ENCODE results near the gene XPNPEP2.

The XPNPEP2 gene

GRCh38 chrX:129718676-129719075 lies 20.1 kb upstream of the XPNPEP2 start:
- peaks cover 0 to 11% (median 0%) of the 10 kb centered on the region in 5 donors for H3K4me1 ChIP-seq (ENCODE audit: control insufficient read depth in 5 of 5, insufficient read depth in 5 of 5, low read length in 5 of 5)
- no peak overlapping the region for H3K4me3 ChIP-seq (ENCODE audit: low read depth in 1 of 5, low read length in 5 of 5)
- no peak overlapping the region for H3K9ac ChIP-seq (ENCODE audit: low read length in 5 of 5)
- H3K36me3 ChIP-seq (ENCODE audit: control insufficient read depth in 5 of 5, insufficient read depth in 5 of 5, low read length in 5 of 5), result no peaks in the 10 kb centered on the region
- no peak overlapping the region for H3K27ac ChIP-seq (ENCODE audit: low read depth, low read length)
- H3K27me3 ChIP-seq (ENCODE audit: control insufficient read depth in 5 of 5, insufficient read depth in 4 of 5, low read length in 5 of 5), result peaks cover 0 to 33% (median 15%) of the 10 kb centered on the region in 5 donors
- H3K9me3 ChIP-seq (ENCODE audit: control insufficient read depth in 5 of 5, low read length in 5 of 5), result no peaks in the 10 kb centered on the region

- H3K27ac ChIP-seq (ENCODE audit: low read depth, low read length), result no peak overlapping the region
- peaks cover 0 to 11% (median 0%) of the 10 kb centered on the region in 5 donors for H3K4me1 ChIP-seq (ENCODE audit: control insufficient read depth in 5 of 5, insufficient read depth in 5 of 5, low read length in 5 of 5)
- no peaks in the 10 kb centered on the region for H3K9me3 ChIP-seq (ENCODE audit: control insufficient read depth in 5 of 5, low read length in 5 of 5)
- H3K9ac ChIP-seq (ENCODE audit: low read length in 5 of 5), result no peak overlapping the region
- peaks cover 0 to 33% (median 15%) of the 10 kb centered on the region in 5 donors for H3K27me3 ChIP-seq (ENCODE audit: control insufficient read depth in 5 of 5, insufficient read depth in 4 of 5, low read length in 5 of 5)
- H3K4me3 ChIP-seq (ENCODE audit: low read depth in 1 of 5, low read length in 5 of 5), result no peak overlapping the region
- no peaks in the 10 kb centered on the region for H3K36me3 ChIP-seq (ENCODE audit: control insufficient read depth in 5 of 5, insufficient read depth in 5 of 5, low read length in 5 of 5)
Measured at GRCh38 chrX:129719268-129719667, 19.5 kb upstream of the XPNPEP2 start.

DNA sequence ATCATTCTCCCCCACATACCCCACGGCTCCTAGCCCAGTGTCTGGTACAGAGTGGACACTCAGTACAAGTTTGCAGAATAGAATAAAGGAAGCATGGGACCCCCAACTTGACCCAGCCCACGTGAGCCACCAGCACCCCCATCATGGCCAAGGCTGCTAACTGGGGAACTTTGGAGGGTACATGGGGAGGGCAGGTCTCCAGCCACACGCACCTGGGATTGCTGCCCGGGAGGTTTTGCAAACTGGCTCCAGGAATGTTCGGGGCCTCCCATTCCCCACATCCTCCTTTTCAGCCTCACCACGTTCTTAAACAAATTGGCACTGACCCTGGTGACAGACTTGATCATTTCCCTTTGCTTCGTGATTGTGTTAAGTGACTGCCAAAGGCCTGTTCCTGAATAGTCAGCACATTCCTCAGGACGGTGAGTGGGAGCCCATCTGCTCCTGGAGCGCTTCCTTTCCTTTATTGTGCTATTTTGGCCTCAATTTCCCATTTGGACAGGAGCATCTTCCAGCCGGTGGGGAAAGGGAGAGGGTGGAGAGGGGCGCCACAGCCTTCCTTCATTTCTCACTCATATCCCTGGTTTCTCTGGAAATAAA lies 18.7 kb upstream of the XPNPEP2 start:
- H3K4me1 ChIP-seq (ENCODE audit: control insufficient read depth in 5 of 5, insufficient read depth in 5 of 5, low read length in 5 of 5), result peaks cover 0 to 11% (median 0%) of the 10 kb centered on the region in 5 donors
- no peaks in the 10 kb centered on the region for H3K36me3 ChIP-seq (ENCODE audit: control insufficient read depth in 5 of 5, insufficient read depth in 5 of 5, low read length in 5 of 5)
- H3K27me3 ChIP-seq (ENCODE audit: control insufficient read depth in 5 of 5, insufficient read depth in 4 of 5, low read length in 5 of 5), result peaks cover 0 to 33% (median 19%) of the 10 kb centered on the region in 5 donors
- H3K9ac ChIP-seq (ENCODE audit: low read length in 5 of 5), result no peak overlapping the region
- H3K4me3 ChIP-seq (ENCODE audit: low read depth in 1 of 5, low read length in 5 of 5), result no peak overlapping the region
- H3K9me3 ChIP-seq (ENCODE audit: control insufficient read depth in 5 of 5, low read length in 5 of 5), result no peaks in the 10 kb centered on the region
- no peak overlapping the region for H3K27ac ChIP-seq (ENCODE audit: low read depth, low read length)

GRCh38 chrX:129720741-129721140 lies 18.0 kb upstream of the XPNPEP2 start:
- Histone ChIP-seq H3K4me3 (ENCODE audit: low read depth in 1 of 5, low read length in 5 of 5) (no peak overlapping the region), H3K27me3 (ENCODE audit: control insufficient read depth in 5 of 5, insufficient read depth in 4 of 5, low read length in 5 of 5) (peaks cover 0 to 33% (median 19%) of the 10 kb centered on the region in 5 donors), H3K9ac (ENCODE audit: low read length in 5 of 5) (no peak overlapping the region), H3K36me3 (ENCODE audit: control insufficient read depth in 5 of 5, insufficient read depth in 5 of 5, low read length in 5 of 5) (no peaks in the 10 kb centered on the region), H3K9me3 (ENCODE audit: control insufficient read depth in 5 of 5, low read length in 5 of 5) (no peaks in the 10 kb centered on the region), H3K27ac (ENCODE audit: low read depth, low read length) (no peak overlapping the region), H3K4me1 (ENCODE audit: control insufficient read depth in 5 of 5, insufficient read depth in 5 of 5, low read length in 5 of 5) (peaks cover 0 to 11% (median 0%) of the 10 kb centered on the region in 5 donors)

- Histone ChIP-seq H3K27me3 (ENCODE audit: control insufficient read depth in 5 of 5, insufficient read depth in 4 of 5, low read length in 5 of 5) (peaks cover 0 to 31% (median 19%) of the 10 kb centered on the region in 5 donors), H3K9me3 (ENCODE audit: control insufficient read depth in 5 of 5, low read length in 5 of 5) (no peaks in the 10 kb centered on the region), H3K36me3 (ENCODE audit: control insufficient read depth in 5 of 5, insufficient read depth in 5 of 5, low read length in 5 of 5) (no peaks in the 10 kb centered on the region), H3K4me1 (ENCODE audit: control insufficient read depth in 5 of 5, insufficient read depth in 5 of 5, low read length in 5 of 5) (peaks cover 0 to 11% (median 0%) of the 10 kb centered on the region in 5 donors), H3K27ac (ENCODE audit: low read depth, low read length) (no peak overlapping the region), H3K4me3 (ENCODE audit: low read depth in 1 of 5, low read length in 5 of 5) (no peak overlapping the region), H3K9ac (ENCODE audit: low read length in 5 of 5) (no peak overlapping the region)
Measured at GRCh38 chrX:129721414-129721813, 17.4 kb upstream of the XPNPEP2 start.

DNA sequence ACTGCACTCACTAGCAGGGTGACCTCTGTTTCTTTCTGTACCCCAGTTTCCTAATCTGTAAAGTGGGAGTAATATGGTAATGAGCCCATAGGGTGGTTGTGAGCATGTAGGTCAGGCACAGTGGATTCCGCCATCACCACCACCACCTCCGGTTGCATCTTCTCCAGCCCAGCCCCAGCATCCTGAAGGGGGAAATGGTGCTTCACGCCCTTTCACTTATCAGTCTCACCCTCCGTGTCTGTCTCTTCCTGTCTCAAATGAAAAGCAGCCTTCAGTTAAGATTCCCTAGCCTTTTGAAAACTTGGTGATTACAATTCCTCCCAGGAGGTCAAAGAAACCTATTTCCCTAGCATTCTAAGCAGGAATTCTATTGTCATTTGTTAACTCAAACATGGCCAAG lies 16.9 kb upstream of the XPNPEP2 start:
- Histone ChIP-seq H3K27me3 (ENCODE audit: control insufficient read depth in 5 of 5, insufficient read depth in 4 of 5, low read length in 5 of 5) (peaks cover 0 to 29% (median 19%) of the 10 kb centered on the region in 5 donors), H3K27ac (ENCODE audit: low read depth, low read length) (no peak overlapping the region), H3K36me3 (ENCODE audit: control insufficient read depth in 5 of 5, insufficient read depth in 5 of 5, low read length in 5 of 5) (no peaks in the 10 kb centered on the region), H3K4me1 (ENCODE audit: control insufficient read depth in 5 of 5, insufficient read depth in 5 of 5, low read length in 5 of 5) (peaks cover 0 to 11% (median 0%) of the 10 kb centered on the region in 5 donors), H3K4me3 (ENCODE audit: low read depth in 1 of 5, low read length in 5 of 5) (no peak overlapping the region), H3K9me3 (ENCODE audit: control insufficient read depth in 5 of 5, low read length in 5 of 5) (no peaks in the 10 kb centered on the region), H3K9ac (ENCODE audit: low read length in 5 of 5) (no peak overlapping the region)

DNA sequence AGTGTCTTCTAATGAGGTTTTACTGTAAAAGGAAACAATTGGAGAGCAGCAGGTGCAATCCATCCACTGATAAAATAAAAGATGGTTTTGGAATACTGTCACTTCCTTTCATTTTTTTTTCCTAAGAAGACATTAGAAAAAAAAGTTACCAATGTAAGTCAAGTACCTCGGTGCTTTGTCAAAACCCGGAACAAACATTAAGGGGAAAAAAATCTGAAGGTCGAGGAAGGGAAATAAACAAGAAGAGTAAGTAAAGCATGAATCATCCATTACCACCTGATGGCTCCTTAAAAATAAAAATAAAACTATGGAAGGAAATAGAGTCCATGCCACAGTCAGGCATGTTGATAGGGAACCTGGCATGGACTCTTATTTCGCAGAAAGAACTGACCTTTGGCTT lies 15.3 kb upstream of the XPNPEP2 start:
- H3K9me3 ChIP-seq (ENCODE audit: control insufficient read depth in 5 of 5, low read length in 5 of 5), result no peaks in the 10 kb centered on the region
- H3K4me3 ChIP-seq (ENCODE audit: low read depth in 1 of 5, low read length in 5 of 5), result no peak overlapping the region
- peaks cover 0 to 21% (median 13%) of the 10 kb centered on the region in 5 donors for H3K27me3 ChIP-seq (ENCODE audit: control insufficient read depth in 5 of 5, insufficient read depth in 4 of 5, low read length in 5 of 5)
- H3K9ac ChIP-seq (ENCODE audit: low read length in 5 of 5), result no peak overlapping the region
- no peaks in the 10 kb centered on the region for H3K36me3 ChIP-seq (ENCODE audit: control insufficient read depth in 5 of 5, insufficient read depth in 5 of 5, low read length in 5 of 5)
- H3K4me1 ChIP-seq (ENCODE audit: control insufficient read depth in 5 of 5, insufficient read depth in 5 of 5, low read length in 5 of 5), result peaks cover 0 to 11% (median 0%) of the 10 kb centered on the region in 5 donors
- no peak overlapping the region for H3K27ac ChIP-seq (ENCODE audit: low read depth, low read length)

GRCh38 chrX:129724754-129725153 lies 14.0 kb upstream of the XPNPEP2 start:
- Histone ChIP-seq H3K27ac (ENCODE audit: low read depth, low read length) (no peak overlapping the region), H3K9me3 (ENCODE audit: control insufficient read depth in 5 of 5, low read length in 5 of 5) (no peaks in the 10 kb centered on the region), H3K9ac (ENCODE audit: low read length in 5 of 5) (no peak overlapping the region), H3K36me3 (ENCODE audit: control insufficient read depth in 5 of 5, insufficient read depth in 5 of 5, low read length in 5 of 5) (no peaks in the 10 kb centered on the region), H3K4me1 (ENCODE audit: control insufficient read depth in 5 of 5, insufficient read depth in 5 of 5, low read length in 5 of 5) (peaks cover 0 to 9% (median 0%) of the 10 kb centered on the region in 5 donors), H3K4me3 (ENCODE audit: low read depth in 1 of 5, low read length in 5 of 5) (no peak overlapping the region), H3K27me3 (ENCODE audit: control insufficient read depth in 5 of 5, insufficient read depth in 4 of 5, low read length in 5 of 5) (peaks cover 0 to 20% (median 13%) of the 10 kb centered on the region in 5 donors)

- Histone ChIP-seq H3K9ac (ENCODE audit: low read length in 5 of 5) (no peak overlapping the region), H3K36me3 (ENCODE audit: control insufficient read depth in 5 of 5, insufficient read depth in 5 of 5, low read length in 5 of 5) (no peaks in the 10 kb centered on the region), H3K27ac (ENCODE audit: low read depth, low read length) (no peak overlapping the region), H3K27me3 (ENCODE audit: control insufficient read depth in 5 of 5, insufficient read depth in 4 of 5, low read length in 5 of 5) (peaks cover 0 to 12% (median 7%) of the 10 kb centered on the region in 5 donors), H3K4me1 (ENCODE audit: control insufficient read depth in 5 of 5, insufficient read depth in 5 of 5, low read length in 5 of 5) (no peaks in the 10 kb centered on the region), H3K4me3 (ENCODE audit: low read depth in 1 of 5, low read length in 5 of 5) (no peak overlapping the region), H3K9me3 (ENCODE audit: control insufficient read depth in 5 of 5, low read length in 5 of 5) (no peaks in the 10 kb centered on the region)
Measured at GRCh38 chrX:129726307-129727111, 12.3 kb upstream of the XPNPEP2 start.

- Histone ChIP-seq H3K9me3 (ENCODE audit: control insufficient read depth in 5 of 5, low read length in 5 of 5) (no peaks in the 10 kb centered on the region), H3K4me3 (ENCODE audit: low read depth in 1 of 5, low read length in 5 of 5) (no peak overlapping the region), H3K36me3 (ENCODE audit: control insufficient read depth in 5 of 5, insufficient read depth in 5 of 5, low read length in 5 of 5) (no peaks in the 10 kb centered on the region), H3K27ac (ENCODE audit: low read depth, low read length) (no peak overlapping the region), H3K9ac (ENCODE audit: low read length in 5 of 5) (no peak overlapping the region), H3K4me1 (ENCODE audit: control insufficient read depth in 5 of 5, insufficient read depth in 5 of 5, low read length in 5 of 5) (no peaks in the 10 kb centered on the region), H3K27me3 (ENCODE audit: control insufficient read depth in 5 of 5, insufficient read depth in 4 of 5, low read length in 5 of 5) (peaks cover 0 to 10% (median 1%) of the 10 kb centered on the region in 5 donors)
Measured at GRCh38 chrX:129728061-129728460, 10.7 kb upstream of the XPNPEP2 start.

All from subcutaneous abdominal adipose tissue (tissue), 5 donors.